ENCODE results near the gene TMEM132D. TPM values are rescaled to one million over a fixed set of nuclear protein-coding genes. Genes with fewer than 3 reads are reported as not detected.

TMEM132D gene
- polyA plus RNA-seq, 1 experiment = 0.02 TPM

DNA sequence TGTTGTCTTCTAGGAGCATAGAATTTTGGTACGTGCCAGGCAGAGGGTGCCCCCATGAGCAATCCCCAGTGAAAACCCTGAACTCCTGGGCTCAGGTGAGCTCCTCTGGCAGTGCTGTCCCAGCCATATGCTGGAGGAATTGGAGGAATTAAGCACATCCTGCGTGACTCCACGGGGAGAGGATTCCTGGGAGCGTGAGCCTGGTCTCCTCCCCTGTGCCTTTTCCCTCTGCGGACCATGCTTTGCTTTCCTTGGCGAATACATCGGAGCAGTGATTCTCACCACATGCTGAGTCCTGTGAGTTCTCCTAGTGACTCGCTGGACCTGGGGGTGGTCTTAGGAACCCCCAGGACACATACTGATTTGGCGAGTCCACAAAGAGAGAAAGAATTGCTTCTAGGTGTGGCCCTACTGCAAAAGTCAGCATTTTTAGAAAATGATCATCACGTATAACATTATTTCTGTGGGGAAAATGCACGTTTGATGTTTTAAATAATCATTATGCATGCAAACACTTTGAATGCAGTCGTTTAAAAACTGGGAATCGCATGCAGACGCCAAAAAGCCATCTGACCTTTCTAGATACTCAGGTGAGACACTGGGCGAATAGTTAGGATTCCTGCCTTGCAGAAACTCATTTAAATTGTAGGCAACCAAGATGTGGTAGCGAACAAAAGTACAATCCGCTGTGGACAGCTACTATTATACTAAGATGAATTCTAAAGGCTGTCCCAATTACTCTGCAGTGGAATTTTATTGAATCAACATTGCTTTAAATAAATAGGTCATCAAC lies 370.9 kb downstream of the TMEM132D start:
- POLR2A ChIA-PET = no interaction called here
- Histone ChIP-seq H3K36me3 (ENCODE audit: control insufficient read depth, insufficient read depth, low read length) (no peaks in the 10 kb centered on the region), H3K4me3 (ENCODE audit: low read depth, low read length) (no peak overlapping the region), H3K27me3 (ENCODE audit: control insufficient read depth, insufficient read depth, low read length) (no peaks in the 10 kb centered on the region)
- no peak for DNase-seq (ENCODE audit: low read depth)
- TF ChIP-seq, protein P1, sequence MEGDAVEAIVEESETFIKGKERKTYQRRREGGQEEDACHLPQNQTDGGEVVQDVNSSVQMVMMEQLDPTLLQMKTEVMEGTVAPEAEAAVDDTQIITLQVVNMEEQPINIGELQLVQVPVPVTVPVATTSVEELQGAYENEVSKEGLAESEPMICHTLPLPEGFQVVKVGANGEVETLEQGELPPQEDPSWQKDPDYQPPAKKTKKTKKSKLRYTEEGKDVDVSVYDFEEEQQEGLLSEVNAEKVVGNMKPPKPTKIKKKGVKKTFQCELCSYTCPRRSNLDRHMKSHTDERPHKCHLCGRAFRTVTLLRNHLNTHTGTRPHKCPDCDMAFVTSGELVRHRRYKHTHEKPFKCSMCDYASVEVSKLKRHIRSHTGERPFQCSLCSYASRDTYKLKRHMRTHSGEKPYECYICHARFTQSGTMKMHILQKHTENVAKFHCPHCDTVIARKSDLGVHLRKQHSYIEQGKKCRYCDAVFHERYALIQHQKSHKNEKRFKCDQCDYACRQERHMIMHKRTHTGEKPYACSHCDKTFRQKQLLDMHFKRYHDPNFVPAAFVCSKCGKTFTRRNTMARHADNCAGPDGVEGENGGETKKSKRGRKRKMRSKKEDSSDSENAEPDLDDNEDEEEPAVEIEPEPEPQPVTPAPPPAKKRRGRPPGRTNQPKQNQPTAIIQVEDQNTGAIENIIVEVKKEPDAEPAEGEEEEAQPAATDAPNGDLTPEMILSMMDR (IDR thresholded peaks at IDR 0.05; ENCODE audit: insufficient read depth, low read depth, low read length) = no peak
- CTCF ChIA-PET = no interaction called here

GRCh38 chr12:129532082-129532481 lies 371.7 kb downstream of the TMEM132D start:
- Histone ChIP-seq H3K27me3 (ENCODE audit: control insufficient read depth, insufficient read depth, low read length) (no peaks in the 10 kb centered on the region), H3K36me3 (ENCODE audit: control insufficient read depth, insufficient read depth, low read length) (no peaks in the 10 kb centered on the region), H3K4me3 (ENCODE audit: low read depth, low read length) (no peak overlapping the region)
- POLR2A ChIA-PET = no interaction called here
- CTCF ChIA-PET = no interaction called here
- TF ChIP-seq, protein P1 (IDR thresholded peaks at IDR 0.05; ENCODE audit: insufficient read depth, low read depth, low read length) = no peak
- no peak for DNase-seq (ENCODE audit: low read depth)

GRCh38 chr12:129530984-129531383 lies 372.8 kb downstream of the TMEM132D start:
- TF ChIP-seq, protein P1 (IDR thresholded peaks at IDR 0.05; ENCODE audit: insufficient read depth, low read depth, low read length) = no peak
- CTCF ChIA-PET = no interaction called here
- no peak for DNase-seq (ENCODE audit: low read depth)
- no peaks in the 10 kb centered on the region for H3K36me3 ChIP-seq (ENCODE audit: control insufficient read depth, insufficient read depth, low read length)
- POLR2A ChIA-PET = no interaction called here
- no peak overlapping the region for H3K4me3 ChIP-seq (ENCODE audit: low read depth, low read length)
- H3K27me3 ChIP-seq (ENCODE audit: control insufficient read depth, insufficient read depth, low read length) = no peaks in the 10 kb centered on the region

DNA sequence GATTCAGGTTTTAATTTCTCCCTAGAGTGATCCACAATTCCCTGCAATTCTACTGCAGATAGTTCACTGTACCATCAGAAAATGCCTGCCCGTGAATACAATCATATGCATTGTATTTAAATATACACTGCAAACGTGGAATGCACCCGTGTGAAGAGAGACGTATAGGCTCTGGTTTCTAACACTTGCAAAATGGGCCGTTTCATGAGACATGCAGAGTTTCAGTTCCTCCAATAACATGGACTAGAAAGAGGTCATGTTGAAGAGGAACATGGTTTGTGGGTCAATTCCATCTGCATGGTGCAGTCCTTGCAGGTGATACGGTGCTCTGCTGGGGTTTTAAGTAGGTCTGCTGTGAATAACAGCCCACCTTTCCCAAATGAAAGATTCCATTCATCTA lies 373.3 kb downstream of the TMEM132D start:
- POLR2A ChIA-PET = no interaction called here
- TF ChIP-seq, protein P1 (IDR thresholded peaks at IDR 0.05; ENCODE audit: insufficient read depth, low read depth, low read length) = no peak
- CTCF ChIA-PET = no interaction called here

DNA sequence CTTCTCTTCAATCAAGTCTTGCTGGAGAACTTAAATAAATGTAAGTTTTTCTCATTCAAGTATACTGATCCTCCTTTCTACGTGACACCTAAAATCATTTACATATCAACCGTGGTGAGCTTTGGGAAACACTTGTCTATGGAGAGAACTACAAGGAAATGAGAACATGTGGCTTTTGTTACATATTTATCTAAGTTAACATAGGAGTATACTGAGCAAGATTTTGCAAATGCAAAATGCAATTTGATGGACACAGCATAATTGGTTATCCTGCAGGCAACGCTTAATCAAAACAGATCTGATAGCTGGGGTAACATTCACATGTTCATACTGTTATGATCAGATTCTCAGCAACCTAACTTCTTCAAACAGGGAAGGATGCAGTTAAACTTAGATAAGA lies 376.3 kb downstream of the TMEM132D start:
- TF ChIP-seq, protein P1 (IDR thresholded peaks at IDR 0.05; ENCODE audit: insufficient read depth, low read depth, low read length) = no peak
- POLR2A ChIA-PET = no interaction called here
- CTCF ChIA-PET = no interaction called here
- Histone ChIP-seq H3K27me3 (ENCODE audit: control insufficient read depth, insufficient read depth, low read length) (no peaks in the 10 kb centered on the region), H3K36me3 (ENCODE audit: control insufficient read depth, insufficient read depth, low read length) (no peaks in the 10 kb centered on the region), H3K4me3 (ENCODE audit: low read depth, low read length) (no peak overlapping the region)
- no peak for DNase-seq (ENCODE audit: low read depth)

More for the DNA sequence above, 373.3 kb downstream of the TMEM132D start:
- H3K4me3 ChIP-seq (ENCODE audit: low read depth, low read length) = no peak overlapping the region
- no peak for DNase-seq (ENCODE audit: low read depth)
- no peaks in the 10 kb centered on the region for H3K36me3 ChIP-seq (ENCODE audit: control insufficient read depth, insufficient read depth, low read length)
- H3K27me3 ChIP-seq (ENCODE audit: control insufficient read depth, insufficient read depth, low read length) = no peaks in the 10 kb centered on the region
